Osteocyte (in vitro differentiated cells): ENCODE results near the gene UBR3. TPM values are rescaled to one million over a fixed set of nuclear protein-coding genes. Genes with fewer than 3 reads are reported as not detected.

Source experiments
- DNase-seq: peaks from one replicate; pipeline ENCODE4 v3.0.0; 2021; ENCODE audit warnings: mixed read lengths; ENCODE audit not compliant: unreplicated experiment; ENCODE audit errors: extremely low spot score
- H3K27ac Mint-ChIP-seq: one replicate; pipeline ENCODE4 v1.8.0; 2021; ENCODE audit warnings: mild to moderate bottlenecking, mixed read lengths; ENCODE audit not compliant: unreplicated experiment
- H3K27me3 Mint-ChIP-seq: one replicate; pipeline ENCODE4 v1.8.0; 2021; ENCODE audit warnings: mixed read lengths; ENCODE audit not compliant: unreplicated experiment
- H3K36me3 Mint-ChIP-seq: one replicate; pipeline ENCODE4 v1.8.0; 2021; ENCODE audit warnings: mixed read lengths; ENCODE audit not compliant: unreplicated experiment
- H3K4me1 Mint-ChIP-seq: one replicate; pipeline ENCODE4 v1.8.0; 2021; ENCODE audit warnings: mixed read lengths; ENCODE audit not compliant: unreplicated experiment
- H3K4me3 Mint-ChIP-seq: one replicate; pipeline ENCODE4 v1.8.0; 2021; ENCODE audit warnings: mild to moderate bottlenecking, moderate library complexity, mixed read lengths; ENCODE audit not compliant: unreplicated experiment
- H3K9me3 Mint-ChIP-seq: one replicate; pipeline ENCODE4 v1.8.0; 2021; ENCODE audit warnings: mixed read lengths; ENCODE audit not compliant: unreplicated experiment
- CTCF ChIP-seq: fragments of 200-600 bp; sonication (generic); IDR thresholded peaks from 2 replicates; pipeline ENCODE4 v1.5.0; 2021; ENCODE audit warnings: antibody characterized with exemption, mild to moderate bottlenecking, moderate library complexity
- total RNA-seq: library from RNA; stranded (reverse); gene quantifications from 2 replicates; pipeline ENCODE4 v1.2.1, GENCODE V29; 2021

UBR3 gene
- total RNA-seq, 1 donor from 2014 or later = 38.0 TPM

DNA sequence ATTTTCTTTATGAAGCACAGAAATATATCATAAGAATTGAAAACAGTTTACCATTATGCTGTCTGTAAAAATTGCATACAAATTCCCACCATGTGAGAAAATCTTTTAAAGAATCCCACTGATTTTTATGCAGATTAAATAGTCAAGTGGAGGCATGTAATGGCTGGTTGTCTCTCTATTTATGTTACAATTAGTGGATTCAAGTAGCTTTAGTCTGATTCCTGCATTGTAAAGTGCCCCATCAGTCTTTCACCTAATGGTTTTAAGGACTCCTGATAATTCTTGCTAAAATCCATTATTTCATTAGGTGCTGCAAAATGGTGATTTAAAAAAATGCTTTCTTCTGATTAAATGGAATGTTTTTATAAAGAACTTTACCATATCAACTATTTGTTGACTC is 202.3 kb downstream of the UBR3 start:
- Mint-ChIP-seq H3K27ac (no peak overlapping the region), H3K27me3 (no peaks in the 10 kb centered on the region), H3K9me3 (no peaks in the 10 kb centered on the region), H3K36me3 (peaks cover 17% of the 10 kb centered on the region), H3K4me1 (no peaks in the 10 kb centered on the region), H3K4me3 (no peak overlapping the region)
- TF ChIP-seq CTCF = no peak
- DNase-seq = no peak

GRCh38 chr2:170030040-170030439 is 202.8 kb downstream of the UBR3 start:
- H3K4me1 Mint-ChIP-seq = no peaks in the 10 kb centered on the region
- TF ChIP-seq CTCF = no peak

GRCh38 chr2:170031288-170031687 is 204.0 kb downstream of the UBR3 start:
- H3K9me3 Mint-ChIP-seq = peaks cover 4% of the 10 kb centered on the region
- no peak for TF ChIP-seq CTCF
- no peak overlapping the region for H3K4me3 Mint-ChIP-seq
- H3K27ac Mint-ChIP-seq = no peak overlapping the region
- H3K27me3 Mint-ChIP-seq = no peaks in the 10 kb centered on the region
- peaks cover 26% of the 10 kb centered on the region for H3K36me3 Mint-ChIP-seq
- H3K4me1 Mint-ChIP-seq = no peaks in the 10 kb centered on the region
- DNase-seq = no peak

More at GRCh38 chr2:170030040-170030439, 202.8 kb downstream of the UBR3 start:
- H3K4me3 Mint-ChIP-seq = no peak overlapping the region
- H3K27me3 Mint-ChIP-seq = no peaks in the 10 kb centered on the region
- no peak overlapping the region for H3K27ac Mint-ChIP-seq
- H3K9me3 Mint-ChIP-seq = no peaks in the 10 kb centered on the region
- H3K36me3 Mint-ChIP-seq = peaks cover 17% of the 10 kb centered on the region
- no peak for DNase-seq

- H3K4me3 Mint-ChIP-seq = no peak overlapping the region
- no peak overlapping the region for H3K27ac Mint-ChIP-seq
- no peaks in the 10 kb centered on the region for H3K4me1 Mint-ChIP-seq
- no peak for DNase-seq
- H3K27me3 Mint-ChIP-seq = no peaks in the 10 kb centered on the region
- no peak for TF ChIP-seq CTCF
- peaks cover 4% of the 10 kb centered on the region for H3K9me3 Mint-ChIP-seq
- H3K36me3 Mint-ChIP-seq = peaks cover 33% of the 10 kb centered on the region
Measured at GRCh38 chr2:170034596-170034995, 207.3 kb downstream of the UBR3 start.

- H3K4me1 Mint-ChIP-seq = no peaks in the 10 kb centered on the region
- H3K4me3 Mint-ChIP-seq = no peak overlapping the region
- no peak for TF ChIP-seq CTCF
- no peak overlapping the region for H3K27ac Mint-ChIP-seq
- no peaks in the 10 kb centered on the region for H3K27me3 Mint-ChIP-seq
- no peak for DNase-seq
- peaks cover 16% of the 10 kb centered on the region for H3K36me3 Mint-ChIP-seq
- H3K9me3 Mint-ChIP-seq = peaks cover 4% of the 10 kb centered on the region
Measured at GRCh38 chr2:170038734-170039133, 211.5 kb downstream of the UBR3 start.
